Measurements from ENCODE around the gene NRIP1. TPM values are rescaled to one million over a fixed set of nuclear protein-coding genes. Genes with fewer than 3 reads are reported as not detected.
"Not testable (repeated sequence)": the region's sequence is repeated elsewhere in the genome, so short reads cannot be mapped to it uniquely, and the experiment has no call there.

The NRIP1 gene
- total RNA-seq, 2 donors from 2014 or later = 27.3 to 40.5 TPM

DNA sequence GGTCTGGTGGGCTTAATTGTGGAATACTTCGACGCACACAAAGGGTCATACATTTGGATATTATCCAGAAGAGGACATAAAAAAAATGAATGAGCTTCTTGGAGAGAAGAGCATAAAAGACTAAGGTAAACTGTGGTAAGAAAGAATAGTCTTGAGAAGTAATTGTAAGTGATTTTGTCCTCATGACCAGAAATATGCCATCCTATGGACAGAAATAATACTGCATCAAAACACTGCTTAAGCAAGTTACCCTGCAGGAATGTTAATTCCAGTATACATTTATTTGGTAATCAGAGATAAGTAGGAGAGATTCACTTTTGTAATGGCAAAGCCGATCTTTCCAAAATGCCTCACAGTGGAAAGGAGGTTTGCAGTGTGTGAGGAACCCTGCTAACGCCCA, 111.9 kb downstream of the NRIP1 start:
- intact Hi-C loops (cut with DNase I) = no loop called here
- no peak for DNase-seq (ENCODE audit: low spot score)

- intact Hi-C loops (cut with DNase I) = no loop called here
- no peak for DNase-seq (ENCODE audit: low spot score)
Observed at GRCh38 chr21:14949603-14950002, 115.2 kb downstream of the NRIP1 start.

DNA sequence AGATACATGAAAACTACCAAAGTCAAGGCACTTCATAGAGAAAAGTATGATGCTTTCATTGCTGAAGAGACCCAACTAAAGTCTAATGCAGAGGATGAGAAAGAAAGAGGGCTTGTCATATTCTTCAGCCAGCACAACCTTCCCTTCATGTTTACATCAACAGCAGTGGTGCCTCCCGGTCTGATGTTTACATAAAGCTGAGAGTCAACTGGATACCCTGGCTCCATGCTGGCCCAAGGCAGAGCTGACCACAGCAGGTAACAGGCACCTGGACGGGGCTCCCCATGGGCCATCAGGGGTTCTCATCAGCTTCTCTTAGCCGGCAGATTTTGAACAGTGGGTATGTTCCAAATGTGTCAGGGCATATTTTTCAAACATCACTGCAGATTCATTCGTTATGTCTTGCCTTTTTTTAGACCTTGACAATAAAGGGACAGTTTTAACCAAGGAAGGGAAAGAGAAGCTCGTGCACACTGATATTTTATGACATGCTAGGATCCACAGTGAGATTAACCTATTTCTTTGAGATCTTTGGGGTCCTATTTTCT, 117.1 kb downstream of the NRIP1 start:
- intact Hi-C loops (cut with DNase I) = no loop called here
- DNase-seq (ENCODE audit: low spot score) = no peak

GRCh38 chr21:14945176-14945575, 119.6 kb downstream of the NRIP1 start:
- intact Hi-C loops (cut with DNase I) = no loop called here
- DNase-seq (ENCODE audit: low spot score) = no peak

GRCh38 chr21:14943616-14944015, 121.2 kb downstream of the NRIP1 start:
- DNase-seq (ENCODE audit: low spot score) = no peak
- intact Hi-C loops (cut with DNase I) = no loop called here

DNA sequence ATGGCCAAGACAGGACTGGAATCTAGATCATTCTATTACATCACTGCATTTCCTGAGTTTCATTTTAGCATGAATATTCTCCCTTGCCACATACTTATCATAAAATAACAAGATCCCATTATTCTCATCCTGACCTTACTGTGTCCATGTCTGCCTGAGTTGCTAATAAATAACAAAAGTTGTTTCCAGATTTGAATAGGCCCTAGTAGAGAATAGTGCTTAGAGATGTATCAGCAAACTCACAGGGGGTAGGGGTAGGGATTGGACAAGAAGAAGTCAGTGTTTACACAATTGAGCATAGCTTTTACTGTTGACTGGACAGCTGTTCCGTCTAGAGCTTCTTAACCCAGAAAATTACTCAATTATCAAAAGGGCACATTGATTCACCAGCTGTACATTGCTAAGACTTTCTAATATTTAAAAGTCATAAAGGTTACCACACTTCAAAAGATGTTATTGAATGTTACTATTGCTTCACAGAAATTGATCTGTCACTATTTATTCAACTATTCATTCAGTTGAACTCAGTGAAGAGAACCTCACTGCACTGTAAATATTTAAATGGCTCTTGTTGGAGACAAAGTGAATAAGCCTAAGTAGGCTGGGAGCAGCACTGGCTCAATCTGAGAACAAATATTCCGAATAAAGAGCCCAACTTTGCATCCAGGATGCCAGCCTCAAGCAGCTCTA, 121.9 kb downstream of the NRIP1 start:
- DNase-seq (ENCODE audit: low spot score) = no peak
- intact Hi-C loops (cut with DNase I) = no loop called here

DNA sequence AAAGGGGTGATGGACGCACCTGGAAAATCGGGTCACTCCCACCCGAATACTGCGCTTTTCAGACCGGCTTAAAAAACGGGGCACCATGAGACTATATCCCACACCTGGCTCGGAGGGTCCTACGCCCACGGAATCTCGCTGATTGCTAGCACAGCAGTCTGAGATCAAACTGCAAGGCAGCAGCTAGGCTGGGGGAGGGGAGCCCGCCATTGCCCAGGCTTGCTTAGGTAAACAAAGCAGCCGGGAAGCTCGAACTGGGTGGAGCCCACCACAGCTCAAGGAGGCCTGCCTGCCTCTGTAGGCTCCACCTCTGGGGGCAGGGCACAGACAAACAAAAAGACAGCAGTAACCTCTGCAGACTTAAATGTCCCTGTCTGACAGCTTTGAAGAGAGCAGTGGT, 137.5 kb downstream of the NRIP1 start:
- DNase-seq (ENCODE audit: low spot score); intact Hi-C loops (cut with DNase I): not testable (repeated sequence)

GRCh38 chr21:14926186-14926585, 138.6 kb downstream of the NRIP1 start:
- intact Hi-C loops (cut with DNase I) = no loop called here
- no peak for DNase-seq (ENCODE audit: low spot score)

DNA sequence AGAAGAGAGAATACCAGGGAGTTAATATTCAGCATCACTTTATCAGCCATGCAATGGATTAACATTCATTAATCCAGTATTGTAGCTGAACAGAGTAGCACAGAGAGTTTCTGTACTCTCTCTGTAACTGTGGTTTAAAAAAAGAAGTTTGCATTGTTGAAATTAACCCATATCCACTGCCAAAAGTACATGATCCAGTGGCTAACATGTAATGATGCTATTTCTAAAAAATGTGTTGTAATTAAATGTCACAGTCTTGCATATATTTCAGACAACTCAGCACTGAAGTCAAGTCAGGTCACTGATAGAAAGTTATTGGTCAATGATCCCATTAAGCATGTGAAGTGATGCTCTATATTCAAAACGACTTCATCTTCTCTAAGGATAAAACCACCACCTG, 141.3 kb downstream of the NRIP1 start:
- intact Hi-C loops (cut with DNase I) = no loop called here
- DNase-seq (ENCODE audit: low spot score) = no peak

- no peak for DNase-seq (ENCODE audit: low spot score)
- intact Hi-C loops (cut with DNase I) = no loop called here
Observed at GRCh38 chr21:14922980-14923379, 141.8 kb downstream of the NRIP1 start.

- intact Hi-C loops (cut with DNase I) = no loop called here
Observed at GRCh38 chr21:14918527-14918926, 146.3 kb downstream of the NRIP1 start.

DNA sequence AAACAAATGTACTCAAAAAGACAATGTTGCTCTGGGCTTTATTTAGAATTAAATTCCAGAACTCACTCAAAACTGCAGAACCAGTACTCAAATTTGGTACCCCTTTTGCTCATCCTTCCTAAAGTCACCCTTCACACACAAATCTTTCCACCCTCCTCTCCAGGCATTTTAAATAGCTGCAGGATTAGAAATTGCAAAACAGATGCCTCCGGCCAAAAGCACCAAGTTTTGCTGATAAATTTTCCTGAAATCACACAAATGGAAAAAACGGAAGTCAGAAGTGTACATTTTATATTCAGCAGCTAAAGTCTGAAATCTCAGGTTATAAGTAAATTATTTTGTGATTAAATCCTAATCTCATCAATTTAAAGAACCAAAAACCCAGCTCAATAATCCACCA, 147.0 kb downstream of the NRIP1 start:
- DNase-seq (ENCODE audit: low spot score) = no peak
- intact Hi-C loops (cut with DNase I) = no loop called here

More at GRCh38 chr21:14918527-14918926, 146.3 kb downstream of the NRIP1 start:
- no peak for DNase-seq (ENCODE audit: low spot score)

DNA sequence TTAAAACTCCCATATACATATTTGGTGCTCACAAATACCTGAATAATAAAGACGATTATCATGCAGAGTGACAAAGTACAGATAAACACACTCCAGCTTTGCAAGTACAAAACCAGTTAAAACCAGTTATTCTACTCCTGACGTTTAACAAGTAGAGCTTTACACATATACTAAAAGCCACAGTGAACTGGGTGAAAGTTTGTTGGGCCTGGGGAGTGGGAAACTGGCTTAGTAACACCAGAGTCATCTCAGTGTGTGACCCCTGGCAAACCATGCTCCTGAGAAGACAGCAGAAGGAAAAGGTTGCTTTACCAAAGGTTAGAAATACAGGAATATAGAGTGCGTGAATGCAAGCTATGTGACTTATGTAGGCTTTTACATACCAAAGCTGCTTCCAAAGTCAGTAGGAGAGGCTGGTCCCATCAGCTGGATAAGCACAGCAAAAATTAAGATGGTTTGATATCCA, 148.1 kb downstream of the NRIP1 start:
- intact Hi-C loops (cut with DNase I) = no loop called here
- DNase-seq (ENCODE audit: low spot score) = no peak

DNA sequence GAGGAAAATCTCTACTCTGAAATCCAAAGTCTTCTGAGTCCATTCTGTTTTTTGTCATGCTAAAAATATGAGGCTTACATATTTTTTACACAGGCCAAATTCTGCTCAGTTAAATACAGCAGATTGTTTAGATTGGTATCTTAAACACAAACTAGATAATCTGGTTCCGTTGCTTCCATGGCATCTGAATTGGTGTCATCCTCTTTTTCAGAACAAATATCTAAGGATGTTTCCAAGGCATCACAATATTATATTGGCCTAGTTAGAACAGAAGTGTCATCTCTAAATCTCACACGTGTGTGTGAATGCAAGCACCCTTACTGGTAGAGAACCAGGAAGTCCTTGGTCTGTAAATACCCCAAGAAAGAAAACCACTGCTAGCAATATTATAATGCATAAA, 151.2 kb downstream of the NRIP1 start:
- intact Hi-C loops (cut with DNase I) = no loop called here
- no peak for DNase-seq (ENCODE audit: low spot score)

GRCh38 chr21:14911351-14911750, 153.4 kb downstream of the NRIP1 start:
- intact Hi-C loops (cut with DNase I) = no loop called here
- DNase-seq (ENCODE audit: low spot score) = no peak

All from posterior vena cava (tissue), 2 donors.